GM12878 (cell line): ENCODE data around the gene HS3ST5. TPM values are rescaled to one million over a fixed set of nuclear protein-coding genes. Genes with fewer than 3 reads are reported as not detected.

Experiments used
- ATAC-seq: fragments of 200-7000 bp; cut with Tn5 transposase; 3 replicates; pipeline ENCODE4 v1.9.1; 2020; ENCODE audit warnings: mild to moderate bottlenecking, moderate library complexity
- BruUV-seq: library from RNA; stranded (reverse); fragments of 400-500 nt; replicated peaks from 2 replicates; lab custom pipeline; 2021; lab: Mats Ljungman, UMichigan
- CTCF ChIA-PET: fragments of 300-600 bp; sonication (Branson Sonifier 250); formaldehyde crosslinking; extraction: SDS; loops from one replicate; lab custom pipeline; 2021; ENCODE audit warnings: inconsistent platforms; lab: Yijun Ruan, JAX
- POLR2A ChIA-PET: fragments of 350-600 bp; formaldehyde crosslinking; extraction: SDS; loops from one replicate; lab custom pipeline; 2021; ENCODE audit warnings: inconsistent platforms; lab: Charles Lee
- RAD21 ChIA-PET: fragments of 300-600 bp; sonication (Branson Sonifier 250); formaldehyde crosslinking; loops from one replicate; lab custom pipeline; 2023; ENCODE audit warnings: antibody characterized with exemption; ENCODE audit not compliant: unreplicated experiment; lab: Charles Lee
- SMC1A ChIA-PET: fragments of 300-600 bp; sonication (Branson Sonifier 250); formaldehyde crosslinking; loops from one replicate; lab custom pipeline; 2023; ENCODE audit not compliant: unreplicated experiment, uncharacterized antibody; lab: Charles Lee
- DNase-seq: peaks from one replicate; pipeline ENCODE4 v3.0.0-alpha.2; 2011; ENCODE audit warnings: low read depth, low spot score
- FAIRE-seq: peaks from 3 replicates; lab custom pipeline; 2011; peaks lifted over from hg19 to GRCh38; lab: Jason Lieb, UNC
- H2AFZ ChIP-seq: 2 replicates; pipeline ENCODE4 v1.6.0; 2011; ENCODE audit warnings: low read depth, low read length, control low read depth; ENCODE audit not compliant: control insufficient read depth
- H3K27ac ChIP-seq: 2 replicates; pipeline ENCODE4 v1.5.1; 2011; ENCODE audit warnings: control low read depth; ENCODE audit not compliant: control insufficient read depth, insufficient read depth
- H3K27me3 ChIP-seq, 2 experiments: replicated peaks in 1 of 2; 2 replicates each; pipeline versions ENCODE4 v1.6.0 to v1.6.1; 2011; ENCODE audit warnings: low read length in 1 of 2; ENCODE audit not compliant: control insufficient read depth in 2 of 2, insufficient read depth in 2 of 2
- H3K36me3 ChIP-seq, 2 experiments: 2 replicates each; pipeline ENCODE4 v1.5.1; 2011; ENCODE audit warnings: low read length in 1 of 2; ENCODE audit not compliant: control insufficient read depth in 2 of 2, insufficient read depth in 2 of 2
- H3K4me1 ChIP-seq: 2 replicates; pipeline ENCODE4 v1.6.1; 2011; ENCODE audit warnings: mild to moderate bottlenecking, low read length, moderate library complexity, mixed read lengths; ENCODE audit not compliant: control insufficient read depth, insufficient read depth
- H3K4me2 ChIP-seq: 2 replicates; pipeline ENCODE4 v1.6.0; 2011; ENCODE audit warnings: control low read depth; ENCODE audit not compliant: control insufficient read depth, insufficient read depth
- H3K4me3 ChIP-seq: fragments of 200-600 bp; sonication (generic); 2 replicates; pipeline ENCODE4 v1.5.1; 2016
- H3K79me2 ChIP-seq: 2 replicates; pipeline ENCODE4 v1.6.0; 2011; ENCODE audit warnings: low read length; ENCODE audit not compliant: control insufficient read depth, insufficient read depth
- H3K9ac ChIP-seq: 2 replicates; pipeline ENCODE4 v1.8.0; 2011; ENCODE audit warnings: low read length, control low read depth, mixed read lengths; ENCODE audit not compliant: control insufficient read depth, insufficient read depth
- H3K9me3 ChIP-seq: replicated peaks from 3 replicates; pipeline ENCODE4 v1.5.1; 2011; ENCODE audit warnings: mild to moderate bottlenecking, low read length; ENCODE audit not compliant: control insufficient read depth, insufficient read depth
- H4K20me1 ChIP-seq: 2 replicates; pipeline ENCODE4 v1.6.0; 2011; ENCODE audit not compliant: control insufficient read depth, insufficient read depth
- CHD1 ChIP-seq: IDR thresholded peaks from 2 replicates; pipeline ENCODE4 v1.6.1; 2012; ENCODE audit warnings: low read depth, low read length, improper control_type of control experiment
- E2F4 ChIP-seq: IDR thresholded peaks from 2 replicates; pipeline ENCODE4 v1.6.1; 2012; ENCODE audit warnings: low read depth, low read length, improper control_type of control experiment
- HSF1 ChIP-seq: fragments of 150-350 bp; IDR thresholded peaks from 2 replicates; pipeline ENCODE4 v1.6.1; 2014; ENCODE audit warnings: mild to moderate bottlenecking, low read depth, low read length
- SIN3A ChIP-seq: IDR thresholded peaks from 2 replicates; pipeline ENCODE4 v1.6.1; 2012; ENCODE audit warnings: low read depth, low read length, improper control_type of control experiment
- SUPT20H ChIP-seq: IDR thresholded peaks from 2 replicates; pipeline ENCODE4 v1.6.1; 2011; ENCODE audit warnings: low read depth, mild to moderate bottlenecking, low read length, moderate library complexity, borderline replicate concordance; ENCODE audit not compliant: control insufficient read depth
- TARDBP ChIP-seq: IDR thresholded peaks from 2 replicates; pipeline ENCODE4 v1.6.1; 2016; ENCODE audit warnings: borderline replicate concordance
- WGBS: methylation state at CpG from one replicate; pipeline ENCODE4 v1.1.6; 2016; ENCODE audit warnings: low lambda C conversion rate; ENCODE audit not compliant: insufficient replicate concordance, insufficient coverage; ENCODE audit errors: missing lambda C conversion rate; 5-methylcytosine and 5-hydroxymethylcytosine counted together
- in situ Hi-C: fragments of 300-500 bp; cut with MboI; formaldehyde crosslinking; loops from 9 replicates; pipeline ENCODE4 v1.14.3; 2018; ENCODE audit warnings: mixed read lengths
- intact Hi-C: fragments of 100-400 bp; cut with micrococcal nuclease; formaldehyde crosslinking; loops from one replicate; pipeline ENCODE4 v1.14.2; 2022; ENCODE audit not compliant: unreplicated experiment
- polyA plus RNA-seq, 11 experiments: library from polyadenylated mRNA; depleted of rRNA in 4 of 11; unstranded in 6 of 11; stranded (reverse) in 5 of 11; fragments of >200 nt; fragmentation: Nextera tagmentation in 4 of 11; fragmentation: Illumina TruSeq in 1 of 11; extraction: Ambion mirVana in 4 of 11; extraction: Trizol in 1 of 11; gene quantifications; 1 replicate in 1 of 11; 2 replicates in 10 of 11; pipeline versions ENCODE4 v1.2.1 to v1.2.3, GENCODE V29; 2011 to 2016; ENCODE audit warnings: inconsistent platforms in 2 of 11, missing spikeins in 2 of 11, low read depth in 1 of 11
- total RNA-seq, 4 experiments: library from RNA; depleted of rRNA in 3 of 4; stranded (reverse); fragments of >200 nt in 3 of 4; fragmentation: Illumina TruSeq in 1 of 4; extraction: Trizol in 1 of 4; gene quantifications; 2 replicates each; pipeline versions ENCODE4 v1.2.1 to v1.2.3, GENCODE V29; 2013 to 2021

The HS3ST5 gene
- total and polyA plus RNA-seq, 10 of the 15 experiments (the other 5 are each of a cell fraction or from before 2014, with no cell fraction given) = 0.04 TPM; not detected in 9

GRCh38 chr6:114106020-114106419 is 236.8 kb downstream of the HS3ST5 start:
- H2AFZ ChIP-seq = no peak overlapping the region
- FAIRE-seq (no peak), ATAC-seq (no peak), DNase-seq (no peak)
- no peaks in the 10 kb centered on the region for H3K36me3 ChIP-seq
- no peak overlapping the region for H3K27ac ChIP-seq
- no peaks in the 10 kb centered on the region for H3K79me2 ChIP-seq
- TF ChIP-seq SUPT20H = no peak
- TF ChIP-seq CHD1 = no peak
- TF ChIP-seq HSF1 = no peak
- no peak for TF ChIP-seq E2F4
- no peak for TF ChIP-seq SIN3A
- TF ChIP-seq TARDBP = no peak
- no TSS peak for BruUV-seq
- intact Hi-C loops = no loop called here
- ChIA-PET SMC1A (no interaction called here), CTCF (interaction anchor here (1.5 kb wide), 1 partner anchor 9 kb away, joined by 4 read pairs; no protein-coding TSS in a partner anchor), RAD21 (no interaction called here), POLR2A (no interaction called here)
- WGBS = 11% methylated on average over 3 of the region's 3 CpGs
- H3K9me3 ChIP-seq = no peaks in the 10 kb centered on the region
- H3K4me1 ChIP-seq = no peaks in the 10 kb centered on the region
- no peak overlapping the region for H3K9ac ChIP-seq
- no peaks in the 10 kb centered on the region for H3K27me3 ChIP-seq
- H4K20me1 ChIP-seq = no peaks in the 10 kb centered on the region
- in situ Hi-C loops = no loop called here
- no peak overlapping the region for H3K4me3 ChIP-seq
- H3K4me2 ChIP-seq = no peak overlapping the region
